DLD1 (cell line): ENCODE data around the gene POLN.

Experiments used
- in situ Hi-C: cut with HindIII; loops from 2 replicates; pipeline ENCODE4 v1.10.0; 2017; ENCODE audit warnings: low sequenced_read_pairs

The POLN gene

GRCh38 chr4:2241410-2242353, at the start of gene POLN, which contains the start of gene HAUS3:
Gene POLN, minus strand, starts transcription at chr4:2242121. Its CDS starts 12,890 bp downstream, at chr4:2229231.
Gene HAUS3, minus strand, starts transcription at chr4:2242121. Its CDS starts 1,175 bp downstream, at chr4:2240946.
- in situ Hi-C loops, result loop anchor here (10.0 kb wide), 2 partner anchors 63 to 153 kb away; no protein-coding TSS in a partner anchor

DNA sequence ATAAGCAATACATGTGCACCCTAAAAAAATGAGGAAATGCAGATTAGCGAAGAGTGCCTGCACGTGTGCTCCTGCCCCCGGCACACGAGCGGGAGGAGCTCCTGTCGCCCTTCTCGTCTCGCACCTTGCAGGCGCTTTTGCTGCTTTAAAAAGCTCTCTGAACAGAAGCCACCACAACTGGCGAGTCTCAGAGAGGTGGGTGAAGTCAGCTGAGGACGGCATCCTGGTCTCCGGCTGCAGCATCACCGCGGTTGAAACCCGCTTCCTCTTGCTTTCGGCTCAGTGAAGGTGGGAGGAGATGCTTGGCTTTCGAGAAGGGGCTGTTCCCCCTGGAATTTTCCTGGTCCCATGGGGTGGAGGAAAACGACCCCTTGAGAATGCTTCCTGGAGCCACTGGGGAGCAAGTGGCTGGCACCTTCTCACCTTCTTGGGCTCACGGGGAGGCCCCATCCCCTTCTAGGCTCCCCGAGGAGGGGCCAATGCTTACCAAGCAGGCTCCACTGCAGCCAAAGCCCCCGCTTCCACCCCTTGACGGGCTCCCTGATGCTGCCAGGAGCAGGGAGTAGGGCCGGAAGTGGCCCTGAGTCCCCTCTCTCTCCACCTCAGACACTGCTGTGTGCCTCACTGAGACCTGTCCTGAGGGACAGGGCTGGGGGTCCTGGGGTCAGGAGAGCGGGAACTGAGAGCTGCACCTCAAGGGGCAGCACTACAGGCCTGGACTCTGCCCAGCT, 49.2 kb upstream of the POLN start:
- in situ Hi-C loops, result no loop called here

DNA sequence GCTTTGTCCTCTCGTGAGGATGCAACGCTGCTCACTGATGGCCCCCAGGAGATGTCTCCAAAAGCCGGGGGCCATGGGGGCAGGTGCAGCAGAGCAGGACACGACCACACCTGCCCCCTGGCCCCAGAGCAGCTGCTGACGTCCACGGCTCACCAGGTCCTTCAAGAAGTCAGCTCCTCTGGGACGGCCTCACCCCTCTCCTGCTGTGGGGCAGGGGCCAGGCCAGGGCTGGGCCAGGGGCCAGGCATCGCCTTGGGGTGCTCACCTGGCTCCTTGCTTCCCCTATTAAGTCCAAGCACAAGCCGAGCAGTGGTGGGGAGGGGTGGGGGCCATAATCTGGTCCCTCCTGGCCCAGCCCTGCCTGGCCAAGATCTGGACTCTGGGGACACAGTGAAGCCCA, 48.6 kb upstream of the POLN start:
- in situ Hi-C loops, result no loop called here

GRCh38 chr4:2289955-2290333, 48.0 kb upstream of the POLN start:
- in situ Hi-C loops, result no loop called here

DNA sequence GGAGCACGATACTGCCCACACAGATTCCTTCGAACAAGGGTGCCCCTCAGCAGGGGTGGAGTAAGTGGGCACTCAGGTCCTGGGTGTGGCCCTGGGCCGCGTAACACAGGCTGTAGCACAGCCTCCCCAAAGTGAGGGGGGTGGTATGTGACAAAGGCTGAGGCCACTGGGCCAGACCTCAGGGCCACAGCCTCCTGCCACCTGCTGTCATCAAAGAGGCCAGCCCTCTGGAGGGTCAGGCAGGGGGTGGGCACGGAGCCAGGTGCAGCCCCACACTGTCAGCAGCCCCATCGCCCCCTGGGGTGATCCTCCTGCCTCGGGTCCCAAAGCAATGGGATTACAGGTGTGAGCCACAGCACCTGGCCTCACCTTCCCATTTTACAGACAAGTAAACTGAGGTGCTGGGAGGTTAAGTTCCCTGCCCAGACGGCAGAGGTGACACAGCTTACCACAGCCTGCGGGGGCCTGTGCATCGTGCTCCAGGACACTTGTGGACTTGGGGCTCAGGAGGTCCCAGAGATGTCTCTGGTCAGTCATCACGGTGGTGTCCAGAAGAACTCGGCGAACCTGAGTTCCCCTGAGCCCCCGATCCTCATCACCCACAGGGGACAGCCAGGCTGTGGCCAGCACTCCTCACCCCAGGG, 47.5 kb upstream of the POLN start:
- in situ Hi-C loops, result no loop called here

- in situ Hi-C loops, result no loop called here
Observed at GRCh38 chr4:2288051-2288541, 46.2 kb upstream of the POLN start.

GRCh38 chr4:2287594-2287915, 45.6 kb upstream of the POLN start:
- in situ Hi-C loops, result no loop called here

DNA sequence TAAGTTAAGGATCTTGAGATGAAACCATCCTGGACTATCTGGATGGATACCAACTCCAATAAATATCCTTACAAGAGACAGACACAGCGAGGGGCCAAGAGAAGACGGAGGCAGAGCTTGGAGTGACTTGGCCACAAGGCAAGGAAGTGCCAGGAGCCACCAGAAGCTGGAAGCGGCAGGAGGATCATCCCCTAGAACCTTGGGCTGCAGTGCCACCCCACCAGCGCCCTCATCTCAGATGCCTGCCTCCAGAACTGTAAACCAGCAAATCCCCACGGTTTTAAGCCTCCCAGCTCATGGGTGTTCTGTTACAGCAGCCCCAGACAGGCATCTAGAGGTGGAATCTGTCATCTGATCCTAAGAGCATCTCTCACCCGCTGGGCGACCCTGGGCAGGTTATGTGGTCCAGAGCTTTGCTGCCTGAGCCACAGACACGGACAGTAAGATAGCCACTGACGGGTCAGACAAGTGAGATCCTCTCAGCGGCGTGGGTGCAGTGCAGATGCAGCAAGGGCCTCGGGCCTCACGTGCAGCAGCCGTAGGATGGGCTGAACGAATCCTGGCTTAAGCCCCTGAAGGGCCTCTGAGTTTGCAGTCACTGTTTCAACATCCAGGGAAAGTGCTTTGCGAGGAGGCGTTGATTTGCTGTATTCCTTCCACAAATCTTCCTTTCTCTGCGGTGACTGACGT, 45.1 kb upstream of the POLN start:
- in situ Hi-C loops, result no loop called here

GRCh38 chr4:2285613-2286381, 43.9 kb upstream of the POLN start:
- in situ Hi-C loops, result no loop called here

DNA sequence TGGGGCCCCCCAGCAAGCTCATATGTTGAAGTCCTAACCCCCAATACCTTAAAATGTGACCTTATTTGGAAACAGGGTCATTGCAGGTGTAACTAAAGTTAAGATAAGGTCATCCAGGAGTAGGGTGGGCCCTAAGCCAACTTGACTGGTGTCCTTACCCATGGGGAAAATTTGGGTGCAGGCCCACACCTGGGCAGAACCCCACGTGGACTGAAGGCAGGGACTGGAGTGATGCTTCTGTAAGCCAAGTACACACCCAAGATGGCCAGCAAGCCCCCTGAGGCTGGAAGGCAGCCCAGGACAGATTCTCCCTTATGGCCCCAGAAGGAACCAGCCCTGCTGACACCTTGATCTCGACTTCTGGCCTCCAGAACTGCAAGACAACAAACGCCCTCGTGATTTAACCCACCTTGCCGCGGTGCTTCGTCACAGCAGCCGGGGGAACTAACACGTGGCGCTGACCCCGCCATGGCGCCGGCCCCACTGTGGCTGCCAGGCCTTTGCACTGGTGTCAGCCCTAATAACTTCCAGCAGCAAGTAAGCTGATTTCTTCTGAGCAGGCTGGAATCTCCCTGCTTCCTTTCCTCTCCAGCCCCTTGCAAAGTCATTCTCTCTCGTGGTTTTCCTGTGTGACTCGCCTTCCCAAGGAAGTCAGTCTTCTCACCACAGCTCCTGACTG, 43.2 kb upstream of the POLN start:
- in situ Hi-C loops, result no loop called here

DNA sequence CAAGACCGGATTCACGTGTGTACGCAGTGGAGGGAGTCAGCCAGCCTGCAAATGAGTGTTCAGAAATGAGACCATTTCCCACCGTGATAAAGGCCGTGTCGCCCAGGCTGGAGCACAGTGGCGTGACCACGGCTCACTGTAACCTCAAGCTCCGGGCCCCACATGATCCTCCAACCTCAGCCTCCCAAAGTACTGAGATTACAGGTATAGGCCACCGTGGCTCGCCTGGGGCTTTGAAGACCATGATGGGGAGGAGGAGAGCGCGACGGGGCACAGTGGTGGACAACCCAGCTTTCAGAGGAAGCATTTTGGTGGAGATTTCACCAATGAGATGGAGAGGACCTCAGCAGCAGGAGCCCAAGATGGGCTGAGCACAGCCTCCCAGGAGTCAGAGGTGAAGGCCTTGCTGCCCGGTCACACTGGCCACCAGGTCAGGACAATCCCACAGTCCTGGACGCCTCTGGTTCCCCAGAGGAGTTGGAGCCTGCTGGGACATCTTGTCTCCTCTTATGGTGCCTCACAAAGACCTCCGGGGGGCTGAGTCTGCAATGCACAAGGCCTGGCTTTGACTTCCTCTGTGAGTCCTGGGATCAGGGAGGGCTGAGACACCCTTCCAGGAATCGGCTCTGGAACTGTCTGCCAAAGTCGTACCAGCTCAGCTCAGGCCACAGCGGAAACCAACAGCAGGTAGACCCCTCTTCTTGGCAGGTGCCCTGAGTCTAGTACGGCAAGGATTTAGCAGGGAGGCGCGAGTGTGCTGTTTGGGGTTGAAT, 42.4 kb upstream of the POLN start:
- in situ Hi-C loops, result no loop called here

- in situ Hi-C loops, result no loop called here
Observed at GRCh38 chr4:2283199-2283711, 41.3 kb upstream of the POLN start.

GRCh38 chr4:2281575-2282343, 39.8 kb upstream of the POLN start:
- in situ Hi-C loops, result no loop called here

GRCh38 chr4:2280531-2281300, 38.8 kb upstream of the POLN start:
- in situ Hi-C loops, result no loop called here

- in situ Hi-C loops, result no loop called here
Observed at GRCh38 chr4:2277956-2278355, 36.0 kb upstream of the POLN start.

DNA sequence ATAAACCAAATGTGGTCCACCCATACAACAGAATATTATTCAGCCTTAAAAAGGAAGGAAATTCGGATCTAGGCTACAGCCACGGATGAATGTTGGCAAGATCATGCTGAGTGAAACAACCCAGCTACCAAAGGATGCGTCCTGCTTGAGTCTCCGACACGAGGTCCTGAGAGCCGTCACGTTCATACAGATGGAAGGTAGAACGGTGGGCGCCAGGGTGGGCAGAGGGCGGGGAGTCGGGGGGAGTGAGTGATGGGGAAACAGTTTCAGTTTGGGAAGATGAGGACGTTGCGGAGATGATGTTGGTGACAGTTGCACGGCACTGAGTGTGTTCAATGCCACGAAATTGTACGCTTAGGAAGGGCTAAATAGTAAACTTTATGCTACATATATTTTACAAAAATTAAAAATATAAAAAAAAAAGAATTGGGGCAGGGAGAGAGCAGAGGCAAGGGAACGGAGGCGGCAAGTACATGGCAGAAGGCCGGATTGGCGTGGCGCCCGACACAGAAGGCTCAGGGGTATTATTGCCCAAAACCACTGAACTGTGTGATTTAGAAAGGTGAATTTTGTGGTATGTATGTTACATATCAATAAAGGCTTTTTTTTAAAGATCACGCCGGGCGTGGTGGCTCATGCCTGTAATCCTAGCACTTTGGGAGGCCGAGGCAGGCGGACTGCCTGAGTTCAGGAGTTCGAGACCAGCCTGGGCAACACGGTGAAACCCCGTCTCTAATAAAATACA, 34.8 kb upstream of the POLN start:
- in situ Hi-C loops, result no loop called here
